Loucy (cell line): ENCODE measurements around the gene PCK1.

Experiments used
- H2AFZ ChIP-seq: fragments of 200-600 bp; sonication (generic); 2 replicates; pipeline ENCODE4 v1.6.0; 2016; ENCODE audit warnings: antibody characterized with exemption, mild to moderate bottlenecking, low read length, moderate library complexity
- H3F3A ChIP-seq: fragments of 200-600 bp; 2 replicates; pipeline ENCODE4 v1.6.0; 2016; ENCODE audit warnings: antibody characterized with exemption, low read depth, mild to moderate bottlenecking
- H3K27me3 ChIP-seq: fragments of 200-600 bp; sonication (generic); 2 replicates; pipeline ENCODE4 v1.6.1; 2014; ENCODE audit warnings: low read length, mild to moderate bottlenecking; ENCODE audit not compliant: insufficient read depth, poor library complexity, severe bottlenecking
- H3K36me3 ChIP-seq: fragments of 200-600 bp; sonication (generic); 2 replicates; pipeline ENCODE4 v1.6.1; 2016; ENCODE audit warnings: low read length; ENCODE audit not compliant: insufficient read depth
- H3K4me1 ChIP-seq: fragments of 200-600 bp; sonication (generic); 2 replicates; pipeline ENCODE4 v1.5.1; 2014; ENCODE audit warnings: low read length, mild to moderate bottlenecking; ENCODE audit not compliant: insufficient read depth, poor library complexity, severe bottlenecking
- H3K4me2 ChIP-seq: fragments of 200-600 bp; sonication (generic); 2 replicates; pipeline ENCODE4 v1.6.0; 2014; ENCODE audit warnings: antibody characterized with exemption, low read length, low read depth, mild to moderate bottlenecking; ENCODE audit not compliant: poor library complexity, severe bottlenecking
- H3K4me3 ChIP-seq: fragments of 200-600 bp; sonication (generic); 2 replicates; pipeline ENCODE4 v1.5.1; 2014; ENCODE audit warnings: low read length, mild to moderate bottlenecking, mixed read lengths; ENCODE audit not compliant: poor library complexity, severe bottlenecking
- H3K79me2 ChIP-seq: fragments of 200-600 bp; sonication (generic); 2 replicates; pipeline ENCODE4 v1.6.1; 2014; ENCODE audit warnings: low read length; ENCODE audit not compliant: insufficient read depth
- H3K9ac ChIP-seq: fragments of 200-600 bp; sonication (generic); 2 replicates; pipeline ENCODE4 v1.6.0; 2014; ENCODE audit warnings: mild to moderate bottlenecking, low read depth, low read length, moderate library complexity; ENCODE audit not compliant: poor library complexity, severe bottlenecking
- H3K9me2 ChIP-seq: fragments of 200-600 bp; sonication (generic); replicated peaks from 2 replicates; pipeline ENCODE4 v1.6.1; 2016; ENCODE audit warnings: low read depth, low read length, mixed read lengths
- H3K9me3 ChIP-seq: fragments of 200-600 bp; sonication (generic); 2 replicates; pipeline ENCODE4 v1.6.1; 2014; ENCODE audit warnings: mild to moderate bottlenecking, antibody characterized with exemption, low read length, low read depth; ENCODE audit not compliant: insufficient read depth
- H4K20me1 ChIP-seq: fragments of 200-600 bp; sonication (generic); 2 replicates; pipeline ENCODE4 v1.6.0; 2014; ENCODE audit warnings: antibody characterized with exemption, low read length, mild to moderate bottlenecking; ENCODE audit not compliant: insufficient read depth, poor library complexity, severe bottlenecking
- EZH2phosphoT487 ChIP-seq: fragments of 200-600 bp; IDR thresholded peaks from 2 replicates; pipeline ENCODE4 v1.6.1; 2018; ENCODE audit warnings: antibody characterized with exemption, mild to moderate bottlenecking, moderate library complexity, borderline replicate concordance
- TF ChIP-seq, protein P1 (sequence below): fragments of 200-600 bp; sonication (generic); conservative IDR thresholded peaks from 2 replicates; pipeline ENCODE4 v1.5.1; 2014; ENCODE audit warnings: mild to moderate bottlenecking, antibody characterized with exemption, low read length

Gene PCK1

DNA sequence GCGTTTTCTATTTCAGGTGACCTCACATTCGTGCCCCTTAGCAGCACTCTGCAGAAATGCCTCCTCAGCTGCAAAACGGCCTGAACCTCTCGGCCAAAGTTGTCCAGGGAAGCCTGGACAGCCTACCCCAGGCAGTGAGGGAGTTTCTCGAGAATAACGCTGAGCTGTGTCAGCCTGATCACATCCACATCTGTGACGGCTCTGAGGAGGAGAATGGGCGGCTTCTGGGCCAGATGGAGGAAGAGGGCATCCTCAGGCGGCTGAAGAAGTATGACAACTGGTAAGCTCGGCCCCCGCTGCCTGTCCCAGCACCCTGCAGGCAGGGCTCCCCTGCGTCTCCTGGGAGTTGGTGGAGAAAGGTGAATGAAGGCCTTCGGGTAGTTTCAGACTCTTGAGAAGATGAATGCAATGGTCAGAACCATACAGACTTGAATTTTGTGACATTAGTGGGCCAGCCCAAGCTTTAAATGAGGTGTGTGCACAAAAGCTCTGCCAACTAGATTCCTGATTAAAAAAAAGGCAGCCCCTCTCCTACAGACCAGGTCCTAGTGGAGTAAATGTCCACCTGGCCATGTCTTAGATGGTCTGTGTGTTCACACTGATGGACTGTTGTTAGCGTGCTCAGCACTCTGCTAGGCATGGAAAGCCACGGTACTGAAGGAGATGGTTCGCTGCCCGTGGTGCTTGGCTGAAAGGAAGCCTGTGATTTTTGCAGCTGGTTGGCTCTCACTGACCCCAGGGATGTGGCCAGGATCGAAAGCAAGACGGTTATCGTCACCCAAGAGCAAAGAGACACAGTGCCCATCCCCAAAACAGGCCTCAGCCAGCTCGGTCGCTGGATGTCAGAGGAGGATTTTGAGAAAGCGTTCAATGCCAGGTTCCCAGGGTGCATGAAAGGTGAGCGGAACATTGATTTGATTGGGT, 708 bp downstream of the PCK1 start:
- Histone ChIP-seq H3K9me2 (no peaks in the 10 kb centered on the region), H3K79me2 (no peaks in the 10 kb centered on the region), H3K9ac (no peak overlapping the region), H3K9me3 (no peaks in the 10 kb centered on the region), H3K27me3 (no peaks in the 10 kb centered on the region), H2AFZ (no peak overlapping the region), H3K4me3 (no peak overlapping the region), H3K4me1 (no peaks in the 10 kb centered on the region), H3K4me2 (no peak overlapping the region), H3F3A (no peaks in the 10 kb centered on the region), H3K36me3 (no peaks in the 10 kb centered on the region), H4K20me1 (no peaks in the 10 kb centered on the region)
- no peak for TF ChIP-seq EZH2phosphoT487
- TF ChIP-seq, protein P1, sequence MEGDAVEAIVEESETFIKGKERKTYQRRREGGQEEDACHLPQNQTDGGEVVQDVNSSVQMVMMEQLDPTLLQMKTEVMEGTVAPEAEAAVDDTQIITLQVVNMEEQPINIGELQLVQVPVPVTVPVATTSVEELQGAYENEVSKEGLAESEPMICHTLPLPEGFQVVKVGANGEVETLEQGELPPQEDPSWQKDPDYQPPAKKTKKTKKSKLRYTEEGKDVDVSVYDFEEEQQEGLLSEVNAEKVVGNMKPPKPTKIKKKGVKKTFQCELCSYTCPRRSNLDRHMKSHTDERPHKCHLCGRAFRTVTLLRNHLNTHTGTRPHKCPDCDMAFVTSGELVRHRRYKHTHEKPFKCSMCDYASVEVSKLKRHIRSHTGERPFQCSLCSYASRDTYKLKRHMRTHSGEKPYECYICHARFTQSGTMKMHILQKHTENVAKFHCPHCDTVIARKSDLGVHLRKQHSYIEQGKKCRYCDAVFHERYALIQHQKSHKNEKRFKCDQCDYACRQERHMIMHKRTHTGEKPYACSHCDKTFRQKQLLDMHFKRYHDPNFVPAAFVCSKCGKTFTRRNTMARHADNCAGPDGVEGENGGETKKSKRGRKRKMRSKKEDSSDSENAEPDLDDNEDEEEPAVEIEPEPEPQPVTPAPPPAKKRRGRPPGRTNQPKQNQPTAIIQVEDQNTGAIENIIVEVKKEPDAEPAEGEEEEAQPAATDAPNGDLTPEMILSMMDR, result no peak

DNA sequence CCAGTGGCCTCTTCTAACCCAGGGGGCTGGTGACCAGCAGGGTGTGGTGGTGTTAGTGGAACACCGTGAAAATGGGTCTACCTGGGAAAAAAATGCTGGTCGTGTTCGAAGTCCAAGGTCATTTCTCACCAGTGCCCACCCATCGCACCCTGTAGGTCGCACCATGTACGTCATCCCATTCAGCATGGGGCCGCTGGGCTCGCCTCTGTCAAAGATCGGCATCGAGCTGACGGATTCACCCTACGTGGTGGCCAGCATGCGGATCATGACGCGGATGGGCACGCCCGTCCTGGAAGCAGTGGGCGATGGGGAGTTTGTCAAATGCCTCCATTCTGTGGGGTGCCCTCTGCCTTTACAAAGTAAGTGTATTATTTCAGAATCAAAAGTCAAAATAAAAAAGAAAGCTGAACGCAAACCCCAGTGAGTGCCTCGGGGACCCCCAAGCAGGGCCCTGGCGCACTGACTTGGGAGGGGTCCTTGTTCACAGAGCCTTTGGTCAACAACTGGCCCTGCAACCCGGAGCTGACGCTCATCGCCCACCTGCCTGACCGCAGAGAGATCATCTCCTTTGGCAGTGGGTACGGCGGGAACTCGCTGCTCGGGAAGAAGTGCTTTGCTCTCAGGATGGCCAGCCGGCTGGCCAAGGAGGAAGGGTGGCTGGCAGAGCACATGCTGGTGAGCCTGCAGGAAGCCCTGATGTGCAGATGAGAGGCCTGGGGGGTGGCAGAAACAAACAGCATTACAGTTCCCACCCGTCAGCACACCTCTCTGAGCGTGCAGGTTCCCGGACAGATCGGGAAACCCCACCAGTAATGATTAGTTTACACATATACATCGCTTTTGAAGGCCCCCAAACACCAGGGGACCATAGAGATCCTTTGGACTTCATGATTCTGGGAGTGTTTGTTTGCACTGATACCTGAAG, 1.9 kb downstream of the PCK1 start:
- H3K4me3 ChIP-seq, result no peak overlapping the region
- TF ChIP-seq, protein P1, result no peak
- TF ChIP-seq EZH2phosphoT487, result no peak
- no peaks in the 10 kb centered on the region for H3K9me3 ChIP-seq
- no peaks in the 10 kb centered on the region for H3K27me3 ChIP-seq
- no peaks in the 10 kb centered on the region for H3K36me3 ChIP-seq
- no peaks in the 10 kb centered on the region for H3K79me2 ChIP-seq
- no peaks in the 10 kb centered on the region for H3F3A ChIP-seq
- no peak overlapping the region for H3K9ac ChIP-seq
- H3K4me2 ChIP-seq, result no peak overlapping the region
- H3K4me1 ChIP-seq, result no peaks in the 10 kb centered on the region
- no peaks in the 10 kb centered on the region for H4K20me1 ChIP-seq
- no peak overlapping the region for H2AFZ ChIP-seq
- H3K9me2 ChIP-seq, result no peaks in the 10 kb centered on the region

DNA sequence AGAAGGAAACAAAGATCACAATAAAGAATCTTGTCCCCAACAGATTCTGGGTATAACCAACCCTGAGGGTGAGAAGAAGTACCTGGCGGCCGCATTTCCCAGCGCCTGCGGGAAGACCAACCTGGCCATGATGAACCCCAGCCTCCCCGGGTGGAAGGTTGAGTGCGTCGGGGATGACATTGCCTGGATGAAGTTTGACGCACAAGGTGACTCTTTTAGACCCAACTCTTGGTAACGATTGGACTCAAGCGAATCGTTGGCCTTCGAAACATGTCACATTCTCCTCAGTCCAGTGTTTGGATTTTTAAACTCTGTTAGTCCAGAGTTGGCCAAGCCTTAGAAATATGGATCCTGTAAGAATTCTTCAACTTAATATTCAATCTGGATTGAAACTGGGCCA, 2.6 kb downstream of the PCK1 start:
- Histone ChIP-seq H3K4me3 (no peak overlapping the region), H2AFZ (no peak overlapping the region), H3K4me1 (no peaks in the 10 kb centered on the region), H3K79me2 (no peaks in the 10 kb centered on the region), H3K9ac (no peak overlapping the region), H3K9me3 (no peaks in the 10 kb centered on the region), H3F3A (no peaks in the 10 kb centered on the region), H3K27me3 (no peaks in the 10 kb centered on the region), H3K4me2 (no peak overlapping the region), H4K20me1 (no peaks in the 10 kb centered on the region), H3K9me2 (no peaks in the 10 kb centered on the region), H3K36me3 (no peaks in the 10 kb centered on the region)
- TF ChIP-seq EZH2phosphoT487, result no peak
- TF ChIP-seq, protein P1, result no peak
